Measurements from ENCODE around the gene PCYT1A. TPM values are rescaled to one million over a fixed set of nuclear protein-coding genes. Genes with fewer than 3 reads are reported as not detected.
"Not testable (repeated sequence)": the region's sequence is repeated elsewhere in the genome, so short reads cannot be mapped to it uniquely, and the experiment has no call there.

Gene PCYT1A
- total RNA-seq, 1 donor from 2014 or later = 89.6 TPM

- intact Hi-C loops (cut with DNase I) = no loop called here
- ATAC-seq (ENCODE audit: poor library complexity) = no peak
Observed at GRCh38 chr3:196203846-196204245, 83.7 kb downstream of the PCYT1A start.

GRCh38 chr3:196202516-196202970 is 85.0 kb downstream of the PCYT1A start:
- peak; percentile 78 for ATAC-seq (ENCODE audit: poor library complexity)
- DNase-seq = peak; percentile 71
- intact Hi-C loops (cut with DNase I) = no loop called here

More at GRCh38 chr3:196203846-196204245, 83.7 kb downstream of the PCYT1A start:
- DNase-seq = no peak

GRCh38 chr3:196198771-196199753 is 88.5 kb downstream of the PCYT1A start:
- DNase-seq = peak; percentile 8
- intact Hi-C loops (cut with DNase I) = no loop called here
- no peak for ATAC-seq (ENCODE audit: poor library complexity)

GRCh38 chr3:196198081-196198675 is 89.3 kb downstream of the PCYT1A start:
- intact Hi-C loops (cut with DNase I) = no loop called here
- DNase-seq = no peak
- no peak for ATAC-seq (ENCODE audit: poor library complexity)

- no peak for ATAC-seq (ENCODE audit: poor library complexity)
- intact Hi-C loops (cut with DNase I) = loop anchor here (2.0 kb wide), 1 partner anchor 125 kb away; no protein-coding TSS in a partner anchor
- DNase-seq = no peak
Observed at GRCh38 chr3:196197524-196197923, 90.0 kb downstream of the PCYT1A start.

GRCh38 chr3:196195664-196196265 is 91.8 kb downstream of the PCYT1A start:
- intact Hi-C loops (cut with DNase I) = loop anchor here (2.0 kb wide), 1 partner anchor 123 kb away; no protein-coding TSS in a partner anchor
- DNase-seq = no peak
- ATAC-seq (ENCODE audit: poor library complexity) = no peak

- ATAC-seq (ENCODE audit: poor library complexity) = no peak
- intact Hi-C loops (cut with DNase I) = no loop called here
Observed at GRCh38 chr3:196194542-196194915, 93.0 kb downstream of the PCYT1A start.

GRCh38 chr3:196193736-196194541 is 93.6 kb downstream of the PCYT1A start:
- peak; percentile 88 for DNase-seq
- intact Hi-C loops (cut with DNase I) = no loop called here
- ATAC-seq (ENCODE audit: poor library complexity) = peak; percentile 90

More at GRCh38 chr3:196194542-196194915, 93.0 kb downstream of the PCYT1A start:
- DNase-seq = no peak

GRCh38 chr3:196193133-196193735 is 94.3 kb downstream of the PCYT1A start:
- ATAC-seq (ENCODE audit: poor library complexity) (no peak), DNase-seq (no peak)
- intact Hi-C loops (cut with DNase I) = no loop called here

- DNase-seq = no peak
- peak; percentile 45 for ATAC-seq (ENCODE audit: poor library complexity)
- intact Hi-C loops (cut with DNase I) = no loop called here
Observed at GRCh38 chr3:196192524-196193051, 94.9 kb downstream of the PCYT1A start.

GRCh38 chr3:196192036-196192523 is 95.4 kb downstream of the PCYT1A start:
- DNase-seq (peak; percentile 55), ATAC-seq (ENCODE audit: poor library complexity) (no peak)
- intact Hi-C loops (cut with DNase I) = no loop called here

GRCh38 chr3:196189566-196190347 is 97.8 kb downstream of the PCYT1A start:
- intact Hi-C loops (cut with DNase I) = no loop called here
- ATAC-seq (ENCODE audit: poor library complexity) (no peak), DNase-seq (no peak)

GRCh38 chr3:196186651-196187573 is 100.6 kb downstream of the PCYT1A start:
- intact Hi-C loops (cut with DNase I) = no loop called here
- ATAC-seq (ENCODE audit: poor library complexity) (peak; percentile 37), DNase-seq (no peak)

- intact Hi-C loops (cut with DNase I) = no loop called here
- no peak for DNase-seq
- no peak for ATAC-seq (ENCODE audit: poor library complexity)
Observed at GRCh38 chr3:196184881-196185280, 102.6 kb downstream of the PCYT1A start.

- intact Hi-C loops (cut with DNase I); ATAC-seq (ENCODE audit: poor library complexity); DNase-seq: not testable (repeated sequence)
Observed at GRCh38 chr3:196184169-196184432, 103.4 kb downstream of the PCYT1A start.

- DNase-seq = peak; percentile 16
- intact Hi-C loops (cut with DNase I) = no loop called here
- ATAC-seq (ENCODE audit: poor library complexity) = no peak
Observed at GRCh38 chr3:196181127-196181546, 106.4 kb downstream of the PCYT1A start.
